ENCODE results near the gene MKRN2. TPM values are rescaled to one million over a fixed set of nuclear protein-coding genes. Genes with fewer than 3 reads are reported as not detected.

The MKRN2 gene
- total RNA-seq, 4 donors from 2014 or later, result 17.6 to 59.5 (median 38.1) TPM

GRCh38 chr3:12578742-12579141 lies 21.9 kb downstream of the MKRN2 start:
- no peaks in the 10 kb centered on the region for H3K27me3 ChIP-seq
- TF ChIP-seq CTCF (IDR thresholded peaks at IDR 0.05), result no peak

GRCh38 chr3:12579456-12579855 lies 22.6 kb downstream of the MKRN2 start:
- H3K9me3 ChIP-seq, result no peaks in the 10 kb centered on the region
- H3K36me3 ChIP-seq, result no peaks in the 10 kb centered on the region
- no peak overlapping the region for H3K27ac ChIP-seq
- no peaks in the 10 kb centered on the region for H3K4me1 ChIP-seq
- intact Hi-C loops (cut with DNase I; ENCODE audit: low total_unique reads), result no loop called here
- TF ChIP-seq CTCF (IDR thresholded peaks at IDR 0.05) (no peak), POLR2A (IDR thresholded peaks at IDR 0.05) (no peak)
- H3K27me3 ChIP-seq, result no peaks in the 10 kb centered on the region
- DNase-seq, result no peak
- H3K4me3 ChIP-seq, result no peak overlapping the region

More at GRCh38 chr3:12578742-12579141, 21.9 kb downstream of the MKRN2 start:
- no peak overlapping the region for H3K4me3 ChIP-seq
- H3K36me3 ChIP-seq, result no peaks in the 10 kb centered on the region
- no peaks in the 10 kb centered on the region for H3K9me3 ChIP-seq
- H3K4me1 ChIP-seq, result no peaks in the 10 kb centered on the region
- H3K27ac ChIP-seq, result no peak overlapping the region
- DNase-seq, result no peak
- intact Hi-C loops (cut with DNase I; ENCODE audit: low total_unique reads), result no loop called here

GRCh38 chr3:12579905-12580304 lies 23.0 kb downstream of the MKRN2 start:
- no peaks in the 10 kb centered on the region for H3K27me3 ChIP-seq
- no peaks in the 10 kb centered on the region for H3K9me3 ChIP-seq
- DNase-seq, result no peak
- TF ChIP-seq CTCF (IDR thresholded peaks at IDR 0.05), result no peak
- H3K4me1 ChIP-seq, result no peaks in the 10 kb centered on the region
- no peak overlapping the region for H3K4me3 ChIP-seq
- intact Hi-C loops (cut with DNase I; ENCODE audit: low total_unique reads), result no loop called here
- H3K36me3 ChIP-seq, result no peaks in the 10 kb centered on the region
- no peak overlapping the region for H3K27ac ChIP-seq

GRCh38 chr3:12582730-12583129 lies 25.8 kb downstream of the MKRN2 start:
- intact Hi-C loops (cut with DNase I; ENCODE audit: low total_unique reads), result no loop called here
- no peak overlapping the region for H3K27ac ChIP-seq
- no peaks in the 10 kb centered on the region for H3K4me1 ChIP-seq
- TF ChIP-seq CTCF (IDR thresholded peaks at IDR 0.05) (no peak), POLR2A (IDR thresholded peaks at IDR 0.05) (no peak)
- H3K36me3 ChIP-seq, result no peaks in the 10 kb centered on the region
- H3K27me3 ChIP-seq, result no peaks in the 10 kb centered on the region
- no peak for DNase-seq
- H3K4me3 ChIP-seq, result no peak overlapping the region
- H3K9me3 ChIP-seq, result no peaks in the 10 kb centered on the region

GRCh38 chr3:12583280-12583679 lies 26.4 kb downstream of the MKRN2 start:
- DNase-seq, result no peak
- H3K9me3 ChIP-seq, result no peaks in the 10 kb centered on the region
- H3K4me3 ChIP-seq, result no peak overlapping the region
- no peaks in the 10 kb centered on the region for H3K4me1 ChIP-seq
- intact Hi-C loops (cut with DNase I; ENCODE audit: low total_unique reads), result no loop called here
- no peak overlapping the region for H3K27ac ChIP-seq
- no peaks in the 10 kb centered on the region for H3K36me3 ChIP-seq
- TF ChIP-seq CTCF (IDR thresholded peaks at IDR 0.05), result no peak
- TF ChIP-seq POLR2A (IDR thresholded peaks at IDR 0.05), result no peak
- no peaks in the 10 kb centered on the region for H3K27me3 ChIP-seq

Measured in uterus (tissue), 4 donors.